Neural cell (in vitro differentiated cells): ENCODE results near the gene ADAMTS16. TPM values are rescaled to one million over a fixed set of nuclear protein-coding genes. Genes with fewer than 3 reads are reported as not detected.

Experiments used
- H2AFZ ChIP-seq: fragments of 200-600, 300-800 bp; sonication (generic), shearing (Covaris generic); 2 replicates; pipeline ENCODE4 v1.6.0; 2014; ENCODE audit warnings: low read depth, mild to moderate bottlenecking, antibody characterized with exemption, low read length, moderate library complexity
- H3F3A ChIP-seq: fragments of 200-600 bp; shearing (Covaris generic); 2 replicates; pipeline ENCODE4 v1.6.1; 2016; ENCODE audit warnings: mild to moderate bottlenecking, moderate library complexity, mixed read lengths, antibody characterized with exemption, low read length; ENCODE audit not compliant: insufficient read depth, poor library complexity, severe bottlenecking
- H3K27ac ChIP-seq: fragments of 200-600, 300-800 bp; sonication (generic), shearing (Covaris generic); 2 replicates; pipeline ENCODE4 v1.5.1; 2014; ENCODE audit warnings: mild to moderate bottlenecking, low read length, moderate library complexity
- H3K27me3 ChIP-seq: fragments of 300-800, 200-600 bp; sonication (generic), shearing (Covaris generic); 2 replicates; pipeline ENCODE4 v1.6.0; 2014; ENCODE audit warnings: mild to moderate bottlenecking, low read depth, low read length, moderate library complexity; ENCODE audit not compliant: insufficient read depth
- H3K36me3 ChIP-seq: fragments of 300-800, 200-600 bp; sonication (generic), shearing (Covaris generic); 2 replicates; pipeline ENCODE4 v1.5.1; 2014; ENCODE audit warnings: mild to moderate bottlenecking, antibody characterized with exemption, low read length, moderate library complexity; ENCODE audit not compliant: insufficient read depth
- H3K4me2 ChIP-seq: fragments of 300-800, 200-600 bp; sonication (generic), shearing (Covaris generic); 2 replicates; pipeline ENCODE4 v1.6.0; 2014; ENCODE audit warnings: mild to moderate bottlenecking, low read length
- H3K4me3 ChIP-seq: fragments of 300-800, 200-600 bp; sonication (generic), shearing (Covaris generic); 2 replicates; pipeline ENCODE4 v1.5.1; 2014; ENCODE audit warnings: mild to moderate bottlenecking, low read length, moderate library complexity
- H3K79me2 ChIP-seq: fragments of 200-600 bp; shearing (Covaris generic); replicated peaks from 2 replicates; pipeline ENCODE4 v1.6.0; 2014; ENCODE audit warnings: mild to moderate bottlenecking, low read length, moderate library complexity; ENCODE audit not compliant: insufficient read depth
- H3K9ac ChIP-seq: fragments of 300-800, 200-600 bp; sonication (generic), shearing (Covaris generic); 2 replicates; pipeline ENCODE4 v1.6.1; 2016; ENCODE audit warnings: mild to moderate bottlenecking, low read length, mixed read lengths
- H3K9me2 ChIP-seq: fragments of 200-600 bp; shearing (Covaris generic); 2 replicates; pipeline ENCODE4 v1.6.1; 2016; ENCODE audit warnings: mild to moderate bottlenecking, low read length, mixed read lengths; ENCODE audit not compliant: insufficient read depth
- H3K9me3 ChIP-seq: fragments of 200-600, 300-800 bp; sonication (generic), shearing (Covaris generic); 2 replicates; pipeline ENCODE4 v1.6.1; 2016; ENCODE audit warnings: mild to moderate bottlenecking, mixed run types, low read length, moderate library complexity, mixed read lengths
- H4K20me1 ChIP-seq: fragments of 200-600 bp; shearing (Covaris generic); 2 replicates; pipeline ENCODE4 v1.6.1; 2016; ENCODE audit warnings: mild to moderate bottlenecking, mixed run types; ENCODE audit not compliant: insufficient read depth
- EP300 ChIP-seq: fragments of 450-650 bp; conservative IDR thresholded peaks from 2 replicates; pipeline ENCODE4 v1.6.1; 2014; ENCODE audit warnings: antibody characterized with exemption, mild to moderate bottlenecking, moderate library complexity; ENCODE audit not compliant: poor library complexity, severe bottlenecking
- EZH2 ChIP-seq: fragments of 200-600, 300-800 bp; shearing (Covaris generic), sonication (generic); IDR thresholded peaks from 2 replicates; pipeline ENCODE4 v1.6.1; 2014; ENCODE audit warnings: antibody characterized with exemption, low read length, borderline replicate concordance, mild to moderate bottlenecking; ENCODE audit not compliant: insufficient read depth, poor library complexity, severe bottlenecking
- MXI1 ChIP-seq: fragments of 450-650 bp; conservative IDR thresholded peaks from 2 replicates; pipeline ENCODE4 v1.6.1; 2014; ENCODE audit warnings: antibody characterized with exemption, mild to moderate bottlenecking; ENCODE audit not compliant: poor library complexity, severe bottlenecking
- POLR2AphosphoS5 ChIP-seq: IDR thresholded peaks from 2 replicates; pipeline ENCODE4 v1.6.1; 2012
- RAD21 ChIP-seq: fragments of 450-650 bp; conservative IDR thresholded peaks from 2 replicates; pipeline ENCODE4 v1.6.1; 2014; ENCODE audit warnings: antibody characterized with exemption, mild to moderate bottlenecking, moderate library complexity
- SMC3 ChIP-seq: fragments of 450-650 bp; conservative IDR thresholded peaks from 2 replicates; pipeline ENCODE4 v1.6.1; 2014; ENCODE audit warnings: antibody characterized with exemption, mild to moderate bottlenecking, moderate library complexity; ENCODE audit not compliant: poor library complexity
- TAF1 ChIP-seq: IDR thresholded peaks from 2 replicates; pipeline ENCODE4 v1.6.1; 2012; ENCODE audit warnings: low read depth
- polyA plus RNA-seq: library from polyadenylated mRNA; depleted of rRNA; stranded (reverse); fragments of >200 nt; gene quantifications from 2 replicates; pipeline ENCODE4 v1.2.3, GENCODE V29; 2014
- TF ChIP-seq, protein P1 (sequence below): IDR thresholded peaks from 2 replicates; pipeline ENCODE4 v1.6.1; 2012; ENCODE audit warnings: borderline replicate concordance
- TF ChIP-seq, protein P2 (sequence below): fragments of 450-650 bp; IDR thresholded peaks from 2 replicates; pipeline ENCODE4 v1.5.1; 2014; ENCODE audit warnings: antibody characterized with exemption, mild to moderate bottlenecking, moderate library complexity; ENCODE audit not compliant: poor library complexity, severe bottlenecking

The ADAMTS16 gene
- polyA plus RNA-seq, 1 donor from 2014 or later, result 1.3 TPM

GRCh38 chr5:5231576-5231975 lies 91.4 kb downstream of the ADAMTS16 start:
- Histone ChIP-seq H2AFZ (no peak overlapping the region), H3K27me3 (no peaks in the 10 kb centered on the region), H3K79me2 (no peaks in the 10 kb centered on the region), H3K9me3 (no peaks in the 10 kb centered on the region), H3F3A (no peaks in the 10 kb centered on the region), H3K4me3 (no peak overlapping the region), H3K9ac (no peak overlapping the region), H3K27ac (no peak overlapping the region), H3K36me3 (no peaks in the 10 kb centered on the region), H3K9me2 (no peaks in the 10 kb centered on the region), H4K20me1 (no peaks in the 10 kb centered on the region), H3K4me2 (no peak overlapping the region)
- TF ChIP-seq TAF1 (no peak), EZH2 (no peak), RAD21 (no peak), EP300 (no peak), SMC3 (no peak), POLR2AphosphoS5 (no peak)
- TF ChIP-seq, protein P1, sequence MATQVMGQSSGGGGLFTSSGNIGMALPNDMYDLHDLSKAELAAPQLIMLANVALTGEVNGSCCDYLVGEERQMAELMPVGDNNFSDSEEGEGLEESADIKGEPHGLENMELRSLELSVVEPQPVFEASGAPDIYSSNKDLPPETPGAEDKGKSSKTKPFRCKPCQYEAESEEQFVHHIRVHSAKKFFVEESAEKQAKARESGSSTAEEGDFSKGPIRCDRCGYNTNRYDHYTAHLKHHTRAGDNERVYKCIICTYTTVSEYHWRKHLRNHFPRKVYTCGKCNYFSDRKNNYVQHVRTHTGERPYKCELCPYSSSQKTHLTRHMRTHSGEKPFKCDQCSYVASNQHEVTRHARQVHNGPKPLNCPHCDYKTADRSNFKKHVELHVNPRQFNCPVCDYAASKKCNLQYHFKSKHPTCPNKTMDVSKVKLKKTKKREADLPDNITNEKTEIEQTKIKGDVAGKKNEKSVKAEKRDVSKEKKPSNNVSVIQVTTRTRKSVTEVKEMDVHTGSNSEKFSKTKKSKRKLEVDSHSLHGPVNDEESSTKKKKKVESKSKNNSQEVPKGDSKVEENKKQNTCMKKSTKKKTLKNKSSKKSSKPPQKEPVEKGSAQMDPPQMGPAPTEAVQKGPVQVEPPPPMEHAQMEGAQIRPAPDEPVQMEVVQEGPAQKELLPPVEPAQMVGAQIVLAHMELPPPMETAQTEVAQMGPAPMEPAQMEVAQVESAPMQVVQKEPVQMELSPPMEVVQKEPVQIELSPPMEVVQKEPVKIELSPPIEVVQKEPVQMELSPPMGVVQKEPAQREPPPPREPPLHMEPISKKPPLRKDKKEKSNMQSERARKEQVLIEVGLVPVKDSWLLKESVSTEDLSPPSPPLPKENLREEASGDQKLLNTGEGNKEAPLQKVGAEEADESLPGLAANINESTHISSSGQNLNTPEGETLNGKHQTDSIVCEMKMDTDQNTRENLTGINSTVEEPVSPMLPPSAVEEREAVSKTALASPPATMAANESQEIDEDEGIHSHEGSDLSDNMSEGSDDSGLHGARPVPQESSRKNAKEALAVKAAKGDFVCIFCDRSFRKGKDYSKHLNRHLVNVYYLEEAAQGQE, result no peak
- TF ChIP-seq, protein P2, sequence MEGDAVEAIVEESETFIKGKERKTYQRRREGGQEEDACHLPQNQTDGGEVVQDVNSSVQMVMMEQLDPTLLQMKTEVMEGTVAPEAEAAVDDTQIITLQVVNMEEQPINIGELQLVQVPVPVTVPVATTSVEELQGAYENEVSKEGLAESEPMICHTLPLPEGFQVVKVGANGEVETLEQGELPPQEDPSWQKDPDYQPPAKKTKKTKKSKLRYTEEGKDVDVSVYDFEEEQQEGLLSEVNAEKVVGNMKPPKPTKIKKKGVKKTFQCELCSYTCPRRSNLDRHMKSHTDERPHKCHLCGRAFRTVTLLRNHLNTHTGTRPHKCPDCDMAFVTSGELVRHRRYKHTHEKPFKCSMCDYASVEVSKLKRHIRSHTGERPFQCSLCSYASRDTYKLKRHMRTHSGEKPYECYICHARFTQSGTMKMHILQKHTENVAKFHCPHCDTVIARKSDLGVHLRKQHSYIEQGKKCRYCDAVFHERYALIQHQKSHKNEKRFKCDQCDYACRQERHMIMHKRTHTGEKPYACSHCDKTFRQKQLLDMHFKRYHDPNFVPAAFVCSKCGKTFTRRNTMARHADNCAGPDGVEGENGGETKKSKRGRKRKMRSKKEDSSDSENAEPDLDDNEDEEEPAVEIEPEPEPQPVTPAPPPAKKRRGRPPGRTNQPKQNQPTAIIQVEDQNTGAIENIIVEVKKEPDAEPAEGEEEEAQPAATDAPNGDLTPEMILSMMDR, result no peak

DNA sequence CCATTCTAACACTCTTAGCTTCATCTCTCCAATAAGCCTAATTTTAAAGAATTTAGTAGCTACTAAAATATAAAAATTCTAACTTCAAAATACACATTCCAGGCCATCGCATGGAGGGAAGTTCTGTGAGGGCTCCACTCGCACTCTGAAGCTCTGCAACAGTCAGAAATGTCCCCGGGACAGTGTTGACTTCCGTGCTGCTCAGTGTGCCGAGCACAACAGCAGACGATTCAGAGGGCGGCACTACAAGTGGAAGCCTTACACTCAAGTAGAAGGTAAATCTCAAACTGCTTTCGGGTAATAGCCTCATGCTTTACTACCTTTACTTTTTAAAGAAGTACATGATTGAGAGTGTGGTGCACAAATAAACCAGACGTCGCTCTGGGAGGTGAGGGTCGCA lies 94.8 kb downstream of the ADAMTS16 start:
- no peak overlapping the region for H2AFZ ChIP-seq

More for the DNA sequence above, 94.8 kb downstream of the ADAMTS16 start:
- H3K79me2 ChIP-seq, result no peaks in the 10 kb centered on the region
- no peaks in the 10 kb centered on the region for H3K9me3 ChIP-seq
- H3K27ac ChIP-seq, result no peak overlapping the region
- no peaks in the 10 kb centered on the region for H3K27me3 ChIP-seq
- no peaks in the 10 kb centered on the region for H3K36me3 ChIP-seq
- TF ChIP-seq POLR2AphosphoS5, result no peak
- TF ChIP-seq TAF1, result no peak
- TF ChIP-seq SMC3, result no peak
- TF ChIP-seq, protein P2, result no peak
- no peak for TF ChIP-seq RAD21
- TF ChIP-seq, protein P1, result no peak
- TF ChIP-seq MXI1, result no peak
- TF ChIP-seq EZH2, result no peak
- TF ChIP-seq EP300, result no peak
- H3K4me2 ChIP-seq, result no peak overlapping the region
- no peak overlapping the region for H3K4me3 ChIP-seq
- no peak overlapping the region for H3K9ac ChIP-seq
- no peaks in the 10 kb centered on the region for H3K9me2 ChIP-seq
- no peaks in the 10 kb centered on the region for H3F3A ChIP-seq
- H4K20me1 ChIP-seq, result no peaks in the 10 kb centered on the region
